Activated naive CD8-positive, alpha-beta T cell treated with anti-CD3 and anti-CD28 coated beads for 36 hours (primary cell): ENCODE measurements around the gene MARCKSL1. TPM values are rescaled to one million over a fixed set of nuclear protein-coding genes. Genes with fewer than 3 reads are reported as not detected.
"Not testable (repeated sequence)": the region's sequence is repeated elsewhere in the genome, so short reads cannot be mapped to it uniquely, and the experiment has no call there.

Source experiments
- DNase-seq: peaks from one replicate; pipeline ENCODE4 v3.0.0; 2021
- H3K27ac Mint-ChIP-seq: one replicate; pipeline ENCODE4 v1.8.0; 2022; ENCODE audit warnings: mild to moderate bottlenecking, moderate library complexity, mixed read lengths
- H3K27me3 Mint-ChIP-seq: one replicate; pipeline ENCODE4 v1.8.0; 2022; ENCODE audit warnings: mild to moderate bottlenecking, mixed read lengths
- H3K36me3 Mint-ChIP-seq: one replicate; pipeline ENCODE4 v1.8.0; 2021; ENCODE audit warnings: mild to moderate bottlenecking, mixed read lengths
- H3K4me1 Mint-ChIP-seq: one replicate; pipeline ENCODE4 v1.8.0; 2021; ENCODE audit warnings: mixed read lengths
- H3K4me3 Mint-ChIP-seq: one replicate; pipeline ENCODE4 v1.8.0; 2022; ENCODE audit warnings: mild to moderate bottlenecking, moderate library complexity, mixed read lengths
- H3K9me3 Mint-ChIP-seq: one replicate; pipeline ENCODE4 v1.8.0; 2022; ENCODE audit warnings: mixed read lengths
- total RNA-seq, 2 experiments: library from RNA; stranded (reverse); gene quantifications; one replicate each; pipeline ENCODE4 v1.2.3, GENCODE V29; 2021

MARCKSL1 gene
- total RNA-seq, 2 experiments from 2014 or later: 26.4 to 26.7 TPM

- peaks cover 25% of the 10 kb centered on the region for H3K4me1 Mint-ChIP-seq
- H3K9me3 Mint-ChIP-seq: no peaks in the 10 kb centered on the region
- peaks cover 12% of the 10 kb centered on the region for H3K36me3 Mint-ChIP-seq
- no peak for DNase-seq
- no peaks in the 10 kb centered on the region for H3K27me3 Mint-ChIP-seq
- no peak overlapping the region for H3K27ac Mint-ChIP-seq
- no peak overlapping the region for H3K4me3 Mint-ChIP-seq
Measured at GRCh38 chr1:32358435-32358834, 22.4 kb upstream of the MARCKSL1 start.

DNA sequence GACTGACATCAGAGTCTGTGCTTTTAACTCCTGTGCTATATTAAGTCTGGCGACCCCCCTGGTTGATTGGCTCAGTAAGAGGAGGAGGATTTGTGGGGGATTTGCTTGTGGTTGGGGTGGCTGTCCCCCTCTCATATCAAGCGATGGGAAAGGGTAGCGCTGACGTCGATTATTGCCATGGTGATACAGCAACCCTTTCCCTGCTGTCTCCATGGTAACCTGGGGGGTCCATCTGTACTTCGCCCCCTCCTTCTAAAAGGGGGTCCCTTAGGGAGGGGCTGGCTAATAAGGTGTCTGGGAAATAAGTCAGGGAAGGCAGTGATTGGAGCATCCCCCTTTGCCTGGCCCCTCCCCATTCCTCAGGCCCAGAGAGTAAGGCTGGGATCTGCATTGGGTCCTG, 21.6 kb upstream of the MARCKSL1 start:
- no peak for DNase-seq
- H3K27ac Mint-ChIP-seq: no peak overlapping the region

DNA sequence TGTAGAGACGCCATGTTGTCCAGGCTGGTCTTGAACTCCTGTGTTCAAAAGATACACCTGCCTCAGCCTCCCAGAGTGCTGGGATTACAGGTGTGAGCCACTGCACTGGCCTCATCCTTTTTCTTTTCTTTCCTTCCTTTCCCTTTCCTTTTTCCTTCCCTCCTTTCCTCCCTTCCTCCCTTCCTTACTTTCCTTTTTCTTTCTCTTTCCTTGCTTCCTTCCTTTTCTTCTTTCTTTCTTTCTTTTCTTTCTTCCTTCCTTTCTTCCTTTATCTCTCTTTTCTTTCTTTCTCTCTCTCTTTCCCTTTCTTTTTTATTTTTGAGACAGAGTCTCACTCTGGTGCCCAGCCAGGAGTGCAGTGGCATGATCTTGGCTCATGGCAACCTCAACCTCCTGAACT, 20.4 kb upstream of the MARCKSL1 start:
- Mint-ChIP-seq H3K27me3 (no peaks in the 10 kb centered on the region), H3K9me3 (no peaks in the 10 kb centered on the region), H3K4me1 (peaks cover 21% of the 10 kb centered on the region), H3K27ac (no peak overlapping the region), H3K4me3 (no peak overlapping the region), H3K36me3 (peaks cover 7% of the 10 kb centered on the region)
- no peak for DNase-seq

More for the DNA sequence above, 21.6 kb upstream of the MARCKSL1 start:
- Mint-ChIP-seq H3K4me1 (peaks cover 25% of the 10 kb centered on the region), H3K36me3 (peaks cover 7% of the 10 kb centered on the region), H3K4me3 (no peak overlapping the region), H3K9me3 (no peaks in the 10 kb centered on the region), H3K27me3 (no peaks in the 10 kb centered on the region)

GRCh38 chr1:32355778-32356177, 19.7 kb upstream of the MARCKSL1 start:
- not testable (repeated sequence) for H3K36me3 Mint-ChIP-seq, H3K27ac Mint-ChIP-seq, H3K4me3 Mint-ChIP-seq, H3K27me3 Mint-ChIP-seq, H3K9me3 Mint-ChIP-seq, DNase-seq
- peaks cover 18% of the 10 kb centered on the region for H3K4me1 Mint-ChIP-seq

GRCh38 chr1:32353886-32354570, 18.0 kb upstream of the MARCKSL1 start:
- Mint-ChIP-seq H3K27ac (no peak overlapping the region), H3K27me3 (no peaks in the 10 kb centered on the region), H3K36me3 (peaks cover 6% of the 10 kb centered on the region), H3K4me1 (peaks cover 16% of the 10 kb centered on the region), H3K9me3 (peaks cover 6% of the 10 kb centered on the region), H3K4me3 (no peak overlapping the region)
- DNase-seq: no peak

DNA sequence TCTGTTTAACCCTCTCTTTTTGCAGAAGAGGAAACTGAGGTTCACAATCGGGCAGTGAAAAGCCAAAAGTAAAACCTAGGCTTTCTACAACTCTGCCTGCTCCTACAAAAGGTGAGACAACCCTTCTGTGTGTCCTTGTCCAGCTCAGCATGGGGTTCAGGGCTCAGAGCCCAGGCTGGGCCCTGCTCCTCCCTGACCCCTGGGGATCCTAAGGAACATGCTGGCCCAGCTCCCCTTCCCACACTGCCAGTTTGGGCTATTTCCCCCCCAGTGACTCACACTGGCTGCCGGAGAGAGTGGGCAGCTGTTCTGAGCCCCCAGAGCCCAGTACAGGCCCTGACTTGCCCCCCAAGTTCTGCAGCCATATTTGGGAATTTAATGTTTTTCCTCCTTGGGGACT, 17.4 kb upstream of the MARCKSL1 start:
- H3K9me3 Mint-ChIP-seq: peaks cover 6% of the 10 kb centered on the region
- H3K36me3 Mint-ChIP-seq: peaks cover 6% of the 10 kb centered on the region
- peaks cover 18% of the 10 kb centered on the region for H3K4me1 Mint-ChIP-seq
- no peaks in the 10 kb centered on the region for H3K27me3 Mint-ChIP-seq
- H3K4me3 Mint-ChIP-seq: no peak overlapping the region
- no peak for DNase-seq
- no peak overlapping the region for H3K27ac Mint-ChIP-seq

DNA sequence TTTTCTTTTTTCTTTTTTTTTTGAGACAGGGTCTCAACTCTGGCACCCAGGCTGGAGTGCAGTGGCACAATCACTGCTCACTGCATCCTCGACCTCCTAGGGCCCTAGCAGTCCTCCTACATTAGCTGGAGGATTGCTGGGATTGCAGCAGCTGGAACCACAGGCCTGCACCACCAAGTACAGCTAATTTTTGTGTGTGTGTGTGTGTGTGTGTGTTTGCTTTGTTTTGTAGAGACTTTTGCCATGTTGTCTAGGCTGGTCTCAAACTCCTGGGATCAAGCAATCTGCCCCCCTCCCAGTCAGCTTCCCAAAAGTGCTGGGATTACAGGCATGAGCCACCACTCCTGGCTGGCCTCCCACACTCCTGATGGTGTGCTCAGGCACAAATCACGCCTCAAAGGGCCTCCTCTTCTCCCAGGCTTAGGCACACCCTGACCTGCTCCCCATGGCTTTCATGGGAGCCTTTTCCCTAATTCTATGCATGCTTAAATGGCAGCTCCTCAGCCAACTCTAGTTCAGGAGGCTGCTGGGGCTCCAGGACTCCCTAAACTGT, 16.9 kb upstream of the MARCKSL1 start:
- H3K4me3 Mint-ChIP-seq: no peak overlapping the region
- H3K36me3 Mint-ChIP-seq: peaks cover 6% of the 10 kb centered on the region
- H3K9me3 Mint-ChIP-seq: peaks cover 6% of the 10 kb centered on the region
- DNase-seq: no peak
- peaks cover 15% of the 10 kb centered on the region for H3K4me1 Mint-ChIP-seq
- H3K27ac Mint-ChIP-seq: no peak overlapping the region
- H3K27me3 Mint-ChIP-seq: no peaks in the 10 kb centered on the region

DNA sequence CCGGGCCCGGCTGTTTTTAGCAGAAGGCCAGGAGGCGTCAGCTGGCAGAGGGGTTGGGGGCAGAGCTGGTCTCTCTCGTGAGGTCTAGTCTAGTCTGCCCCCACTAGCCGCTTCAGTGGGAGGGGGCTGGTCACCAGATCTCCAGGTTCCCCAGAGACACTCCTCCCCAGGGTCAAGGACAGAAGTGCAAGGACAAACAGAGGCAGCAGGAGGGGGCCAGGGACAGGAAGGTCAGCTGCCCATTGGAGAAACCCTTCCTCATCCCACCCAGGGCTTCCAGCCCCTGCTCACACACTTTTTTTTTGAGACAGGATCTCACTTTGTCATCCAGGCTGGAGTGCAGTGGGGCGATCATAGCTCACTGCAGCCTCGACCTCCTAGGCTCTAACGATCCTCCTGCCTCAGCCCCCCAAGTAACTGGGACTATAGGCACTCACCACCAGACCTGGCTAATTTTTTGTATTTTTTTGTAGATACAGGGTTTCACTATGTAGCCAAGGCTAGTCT, 16.3 kb upstream of the MARCKSL1 start:
- Mint-ChIP-seq H3K9me3 (peaks cover 6% of the 10 kb centered on the region), H3K27ac (no peak overlapping the region)

GRCh38 chr1:32351399-32352238, 15.6 kb upstream of the MARCKSL1 start:
- Mint-ChIP-seq H3K9me3 (peaks cover 6% of the 10 kb centered on the region), H3K27me3 (no peaks in the 10 kb centered on the region), H3K4me1 (peaks cover 17% of the 10 kb centered on the region), H3K4me3 (peak overlapping the region; percentile 80), H3K36me3 (peaks cover 6% of the 10 kb centered on the region), H3K27ac (peak overlapping the region; percentile 77)
- DNase-seq: peak; percentile 88

More for the DNA sequence above, 16.3 kb upstream of the MARCKSL1 start:
- H3K27me3 Mint-ChIP-seq: no peaks in the 10 kb centered on the region
- peaks cover 15% of the 10 kb centered on the region for H3K4me1 Mint-ChIP-seq
- H3K36me3 Mint-ChIP-seq: peaks cover 6% of the 10 kb centered on the region
- DNase-seq: no peak
- peak overlapping the region; percentile 58 for H3K4me3 Mint-ChIP-seq

- Mint-ChIP-seq H3K4me3 (peak overlapping the region; percentile 80), H3K4me1 (peaks cover 23% of the 10 kb centered on the region), H3K9me3 (peaks cover 6% of the 10 kb centered on the region), H3K36me3 (peaks cover 6% of the 10 kb centered on the region), H3K27ac (peak overlapping the region; percentile 77), H3K27me3 (no peaks in the 10 kb centered on the region)
- DNase-seq: peak; percentile 80
Measured at GRCh38 chr1:32350785-32351398, 14.9 kb upstream of the MARCKSL1 start.

DNA sequence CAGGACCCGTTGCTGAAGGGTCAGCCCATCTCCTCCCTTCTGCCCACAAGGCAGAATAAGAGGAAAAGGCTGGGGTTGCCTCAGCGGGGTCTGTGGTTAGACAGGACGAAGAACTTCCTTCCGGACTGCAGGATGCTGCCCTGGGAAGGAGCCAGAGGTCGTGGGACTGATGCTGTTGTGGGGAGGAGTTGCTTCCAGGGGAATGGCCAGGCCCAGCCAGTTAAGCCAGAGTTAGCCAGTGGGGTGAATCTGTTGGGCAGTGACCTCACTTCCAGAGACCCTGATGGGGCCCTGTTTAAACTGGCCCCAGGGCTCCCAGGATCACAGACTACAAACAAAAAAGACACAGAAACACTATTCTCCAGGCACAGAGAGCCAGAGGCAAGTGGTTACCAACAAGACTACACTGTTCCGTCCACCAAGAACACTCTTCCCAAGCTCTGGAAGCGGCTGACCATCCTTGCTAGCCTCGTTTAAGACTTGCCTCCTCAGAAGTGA, 13.2 kb upstream of the MARCKSL1 start:
- peak overlapping the region; percentile 49 for H3K27ac Mint-ChIP-seq

GRCh38 chr1:32346532-32347157, 10.6 kb upstream of the MARCKSL1 start:
- H3K27ac Mint-ChIP-seq: no peak overlapping the region
- H3K4me3 Mint-ChIP-seq: no peak overlapping the region
- H3K4me1 Mint-ChIP-seq: peaks cover 35% of the 10 kb centered on the region
- H3K9me3 Mint-ChIP-seq: peaks cover 6% of the 10 kb centered on the region
- H3K27me3 Mint-ChIP-seq: no peaks in the 10 kb centered on the region
- H3K36me3 Mint-ChIP-seq: peaks cover 6% of the 10 kb centered on the region
- no peak for DNase-seq

More for the DNA sequence above, 13.2 kb upstream of the MARCKSL1 start:
- H3K9me3 Mint-ChIP-seq: peaks cover 6% of the 10 kb centered on the region
- H3K27me3 Mint-ChIP-seq: no peaks in the 10 kb centered on the region
- no peak for DNase-seq
- H3K4me1 Mint-ChIP-seq: peaks cover 32% of the 10 kb centered on the region
- peaks cover 6% of the 10 kb centered on the region for H3K36me3 Mint-ChIP-seq
- no peak overlapping the region for H3K4me3 Mint-ChIP-seq

GRCh38 chr1:32345289-32345827, 9.3 kb upstream of the MARCKSL1 start:
- Mint-ChIP-seq H3K27ac (no peak overlapping the region), H3K36me3 (peaks cover 2% of the 10 kb centered on the region), H3K27me3 (no peaks in the 10 kb centered on the region), H3K4me1 (peaks cover 31% of the 10 kb centered on the region), H3K4me3 (no peak overlapping the region), H3K9me3 (peaks cover 2% of the 10 kb centered on the region)
- DNase-seq: no peak

DNA sequence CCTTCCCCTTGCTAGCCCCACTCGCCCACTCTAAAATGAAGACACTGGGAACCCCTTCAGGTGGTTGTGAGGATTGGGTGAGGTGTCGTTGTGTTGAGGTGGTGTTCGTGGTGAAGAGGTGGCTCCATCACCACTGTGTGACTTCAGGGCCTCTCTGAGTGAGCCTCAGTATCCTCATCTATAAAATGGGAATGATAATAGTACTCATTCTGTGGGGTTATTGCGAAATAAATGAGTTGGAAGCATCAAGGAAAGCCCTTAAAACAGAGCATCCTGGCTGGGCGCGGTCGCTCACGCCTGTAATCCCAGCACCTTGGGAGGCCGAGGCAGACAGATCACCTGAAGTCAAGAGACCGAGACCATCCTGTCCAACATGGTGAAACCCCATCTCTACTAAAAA, 6.7 kb upstream of the MARCKSL1 start:
- no peaks in the 10 kb centered on the region for H3K27me3 Mint-ChIP-seq
- DNase-seq: no peak
- H3K36me3 Mint-ChIP-seq: no peaks in the 10 kb centered on the region
- H3K4me1 Mint-ChIP-seq: peaks cover 28% of the 10 kb centered on the region
- no peaks in the 10 kb centered on the region for H3K9me3 Mint-ChIP-seq
- no peak overlapping the region for H3K27ac Mint-ChIP-seq
- H3K4me3 Mint-ChIP-seq: no peak overlapping the region
